NCI-H774 (cell line): ENCODE measurements around the gene LUZP2.

Experiments used
- DNase-seq: peaks from one replicate; lab custom pipeline; 2025; lab: John Stamatoyannopoulos, UW

LUZP2 gene

DNA sequence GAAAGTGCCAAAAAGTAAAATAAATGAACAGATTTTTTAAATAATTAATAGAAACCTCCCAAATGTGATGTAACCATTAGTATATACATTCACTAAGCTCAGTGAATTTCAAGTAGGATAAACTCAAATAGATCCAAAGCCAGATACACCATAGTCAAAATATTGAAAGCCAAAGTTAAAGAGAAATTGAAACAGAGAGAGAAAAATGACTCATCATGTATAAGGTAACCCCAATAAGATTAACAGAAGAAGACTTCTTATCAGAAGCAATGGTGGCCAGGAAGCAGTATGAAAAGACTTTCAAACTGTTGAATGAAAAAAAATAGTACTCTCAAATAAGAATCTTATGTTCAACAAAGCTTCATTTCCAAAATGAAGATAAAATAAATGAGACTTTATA is 70.5 kb downstream of the LUZP2 start:
- DNase-seq: no peak

DNA sequence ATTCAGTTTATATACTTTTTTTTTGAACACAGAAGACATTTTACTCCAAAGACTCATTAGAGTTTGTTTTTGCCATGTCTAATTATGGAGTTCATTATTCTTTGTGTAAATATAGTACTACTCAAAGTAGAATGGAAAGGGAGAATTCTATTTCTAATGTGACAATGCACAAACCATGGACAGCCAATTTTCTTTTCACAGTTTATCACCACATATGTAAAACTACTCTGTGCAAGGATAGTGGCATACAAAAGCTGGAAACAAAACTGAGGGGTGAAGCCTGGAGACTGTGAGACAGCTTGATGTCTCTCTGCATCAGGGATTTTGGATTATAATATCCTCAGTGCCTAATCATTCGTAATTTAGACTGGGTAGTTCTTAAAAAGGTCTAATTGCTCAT is 75.5 kb downstream of the LUZP2 start:
- DNase-seq: no peak

DNA sequence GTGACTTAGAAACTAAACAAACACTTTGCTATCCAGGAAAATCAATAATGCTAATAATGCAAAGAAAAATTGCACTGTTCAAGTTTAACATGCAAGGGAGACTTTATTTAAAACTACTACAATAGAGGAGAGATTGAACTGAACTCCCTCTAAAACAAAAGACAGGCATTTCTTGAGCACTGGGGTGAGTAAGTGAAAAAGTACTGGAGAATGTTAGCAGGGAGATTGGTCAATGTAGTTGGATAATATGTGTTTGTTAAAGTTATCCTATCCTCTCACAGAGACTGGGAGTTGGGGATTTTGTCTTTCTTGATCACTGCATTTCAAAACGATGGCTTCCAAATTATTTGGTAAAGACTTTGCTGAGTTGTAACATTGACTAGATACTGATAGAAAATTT is 77.6 kb downstream of the LUZP2 start:
- no peak for DNase-seq

DNA sequence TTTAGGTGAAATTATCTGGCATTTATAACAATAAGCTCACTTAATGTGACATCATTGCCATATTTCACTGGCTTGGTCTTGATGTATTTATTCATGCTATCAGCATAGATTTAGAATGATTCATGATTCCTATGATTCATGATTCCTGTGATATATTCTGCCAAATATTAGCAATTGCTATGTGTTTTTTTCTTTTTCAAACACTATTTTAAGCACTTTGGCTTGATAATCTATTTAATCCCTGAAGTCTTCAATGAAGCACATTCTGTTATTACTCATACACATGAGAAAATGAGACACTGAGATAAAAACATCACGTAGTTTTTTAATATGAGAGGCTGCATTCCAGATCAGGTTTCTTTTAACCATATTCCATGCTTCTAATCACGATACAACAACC is 78.5 kb downstream of the LUZP2 start:
- no peak for DNase-seq

DNA sequence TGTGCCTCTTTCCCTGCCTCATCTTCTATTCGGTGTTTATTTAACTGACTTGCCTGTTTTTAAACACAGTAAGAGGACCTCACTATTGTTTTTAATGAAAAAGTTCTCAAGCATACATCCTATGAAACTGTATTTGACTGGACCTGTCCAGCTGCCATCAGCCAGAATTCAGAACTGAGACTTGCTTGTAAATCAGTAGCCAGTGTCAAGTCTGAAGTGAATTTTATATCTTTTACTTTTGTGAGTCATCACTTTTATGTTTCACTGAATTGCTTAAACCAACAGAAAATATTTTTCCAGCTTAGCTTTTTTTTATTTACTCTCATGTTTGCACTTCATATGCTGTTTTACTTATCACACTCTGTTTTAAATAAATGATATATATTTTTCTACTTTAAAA is 88.3 kb downstream of the LUZP2 start:
- no peak for DNase-seq

DNA sequence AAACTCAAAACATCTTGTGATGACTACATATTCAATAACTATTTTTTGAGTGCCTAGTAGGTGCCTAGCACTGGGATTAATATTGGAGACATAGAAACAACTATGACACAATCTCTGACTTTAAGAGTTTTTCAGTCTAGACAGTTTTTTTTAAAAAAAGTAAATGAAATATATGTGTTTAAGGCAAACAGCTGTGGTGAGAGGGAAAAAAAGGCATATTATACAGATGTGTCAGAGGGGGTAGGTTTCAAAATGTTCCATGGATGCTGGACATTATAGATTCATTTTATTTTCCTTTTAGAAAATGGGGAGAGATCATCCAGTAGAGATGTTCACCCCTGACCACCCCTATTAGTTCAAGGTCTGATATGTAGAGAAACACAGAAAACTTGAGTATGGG is 90.8 kb downstream of the LUZP2 start:
- no peak for DNase-seq

DNA sequence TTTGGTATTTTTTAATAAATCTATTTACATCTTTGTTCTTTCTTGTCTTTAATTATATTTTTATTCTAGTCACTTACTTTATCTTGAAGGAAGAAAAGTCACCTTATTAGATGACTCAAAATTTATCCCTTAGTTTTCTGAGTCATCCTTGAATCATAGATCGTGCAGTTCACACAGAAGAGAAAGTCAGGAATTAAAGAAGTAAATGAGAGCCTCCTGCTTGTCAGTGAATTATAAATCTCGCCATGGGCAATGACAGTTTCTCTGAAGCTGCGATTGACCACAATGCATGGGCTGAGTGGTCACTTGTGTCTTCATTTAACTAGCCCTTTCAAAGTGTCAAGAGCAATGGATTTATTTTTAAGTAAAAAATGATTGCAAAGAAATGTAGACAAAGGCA is 91.2 kb downstream of the LUZP2 start:
- no peak for DNase-seq

DNA sequence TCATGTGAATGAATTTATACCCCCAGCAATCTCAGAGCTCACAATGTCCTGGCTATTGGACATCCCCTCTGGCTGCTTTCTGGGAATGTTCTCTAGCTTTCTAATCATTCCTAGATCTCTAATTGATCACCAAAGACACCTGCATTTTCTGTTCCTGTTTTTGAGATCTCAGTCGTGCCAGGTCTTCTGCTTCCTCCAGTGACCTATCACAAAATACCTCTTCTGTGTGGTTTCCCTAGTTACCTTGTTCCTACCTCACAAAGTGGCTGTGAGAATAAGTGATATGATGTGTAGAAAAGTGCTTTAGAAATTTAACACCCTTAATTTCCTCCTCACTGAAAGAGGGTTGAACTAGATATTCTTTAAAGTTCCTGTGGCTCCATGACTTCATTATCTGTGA is 92.2 kb downstream of the LUZP2 start:
- DNase-seq: no peak

DNA sequence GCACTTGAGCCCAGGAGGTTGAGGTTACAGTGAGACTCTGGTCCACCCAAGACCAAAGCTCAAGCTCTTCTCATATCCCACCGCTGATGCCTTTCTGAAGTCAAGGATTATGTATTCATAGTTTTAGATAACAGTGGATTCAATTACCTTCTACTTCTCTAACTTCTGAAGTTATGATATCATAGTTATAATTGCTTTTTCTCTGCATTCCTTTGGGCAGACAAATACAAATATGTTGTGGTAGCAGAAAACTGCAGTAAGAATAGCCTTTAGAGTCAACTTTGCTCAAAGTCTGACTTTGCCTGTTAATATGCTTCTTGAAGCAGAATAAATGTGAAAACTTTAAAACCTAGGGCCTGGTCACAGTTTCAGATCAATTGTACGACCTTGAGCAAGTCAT is 94.4 kb downstream of the LUZP2 start:
- DNase-seq: no peak

DNA sequence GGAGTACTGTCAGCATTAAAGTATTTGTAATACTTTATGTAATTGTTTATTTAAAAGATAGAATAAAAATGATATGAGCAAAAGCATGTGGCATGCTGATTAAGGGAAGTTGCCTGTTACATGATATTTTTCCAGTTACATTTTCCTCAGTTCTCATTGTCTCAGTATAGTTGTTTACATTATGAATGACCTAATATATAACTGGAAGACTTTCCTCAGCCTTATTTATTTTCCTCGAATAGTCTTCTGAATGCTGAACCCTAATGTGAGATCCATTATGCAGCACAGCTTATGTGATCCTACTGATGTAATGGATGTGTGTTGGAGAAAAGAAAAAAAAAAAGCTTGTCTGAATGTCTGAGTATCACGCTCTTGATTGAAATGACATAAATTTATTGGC is 95.5 kb downstream of the LUZP2 start:
- DNase-seq: no peak

DNA sequence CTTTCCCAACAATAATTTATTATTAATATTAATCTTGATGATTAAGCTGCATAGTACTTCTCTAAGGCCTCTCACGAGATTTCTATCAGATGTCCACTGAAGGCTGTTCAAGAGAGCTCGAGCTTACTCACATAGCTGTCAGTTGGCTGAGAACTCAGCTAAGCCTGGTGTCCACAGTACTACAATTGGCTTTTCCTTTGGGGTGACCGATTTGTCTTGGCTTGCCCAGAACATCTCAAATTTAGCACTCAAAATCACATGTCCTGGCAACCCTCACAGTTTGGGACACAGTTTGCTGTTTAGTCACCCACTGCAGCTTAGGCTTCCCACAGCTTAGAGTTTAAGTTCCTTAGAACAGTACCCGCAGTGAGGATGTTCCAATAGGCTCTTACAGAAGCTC is 96.5 kb downstream of the LUZP2 start:
- no peak for DNase-seq

DNA sequence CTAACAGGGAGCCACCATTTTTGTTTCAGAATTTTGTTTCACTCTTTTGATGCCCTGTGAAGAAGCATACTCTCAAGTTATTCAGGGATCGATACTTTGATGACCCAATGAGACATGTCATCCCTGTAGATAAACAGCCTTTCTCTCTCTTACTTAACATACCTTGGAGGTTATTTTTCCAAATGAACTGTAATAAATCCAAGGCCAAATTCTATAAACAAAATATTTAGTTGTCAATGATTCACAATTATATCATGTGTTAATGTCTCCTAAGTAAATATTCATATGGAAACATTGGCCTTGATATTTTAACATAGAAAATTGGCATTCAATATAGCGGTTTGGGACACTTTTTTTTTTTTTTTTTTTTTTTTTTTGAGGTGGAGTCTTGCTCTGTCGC is 97.5 kb downstream of the LUZP2 start:
- DNase-seq: no peak

DNA sequence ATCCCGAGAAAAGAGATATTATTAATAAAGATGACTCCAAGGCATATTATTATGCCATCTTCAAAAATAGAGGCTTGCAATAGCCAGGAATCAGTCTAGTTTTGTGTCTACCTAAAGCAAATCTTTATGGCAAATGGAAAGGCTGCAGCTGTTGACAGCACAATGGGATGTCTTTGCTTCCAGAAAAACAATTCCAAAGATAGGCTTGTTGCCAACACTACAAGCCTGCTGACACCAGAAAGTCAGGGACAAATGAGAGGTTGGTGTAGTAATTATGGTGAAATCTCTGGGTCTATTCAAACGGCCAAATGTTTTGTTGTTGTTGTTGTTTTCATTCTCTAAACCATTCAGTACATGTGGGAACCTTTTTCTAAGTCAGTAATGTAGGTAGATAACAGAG is 101.8 kb downstream of the LUZP2 start:
- DNase-seq: no peak

DNA sequence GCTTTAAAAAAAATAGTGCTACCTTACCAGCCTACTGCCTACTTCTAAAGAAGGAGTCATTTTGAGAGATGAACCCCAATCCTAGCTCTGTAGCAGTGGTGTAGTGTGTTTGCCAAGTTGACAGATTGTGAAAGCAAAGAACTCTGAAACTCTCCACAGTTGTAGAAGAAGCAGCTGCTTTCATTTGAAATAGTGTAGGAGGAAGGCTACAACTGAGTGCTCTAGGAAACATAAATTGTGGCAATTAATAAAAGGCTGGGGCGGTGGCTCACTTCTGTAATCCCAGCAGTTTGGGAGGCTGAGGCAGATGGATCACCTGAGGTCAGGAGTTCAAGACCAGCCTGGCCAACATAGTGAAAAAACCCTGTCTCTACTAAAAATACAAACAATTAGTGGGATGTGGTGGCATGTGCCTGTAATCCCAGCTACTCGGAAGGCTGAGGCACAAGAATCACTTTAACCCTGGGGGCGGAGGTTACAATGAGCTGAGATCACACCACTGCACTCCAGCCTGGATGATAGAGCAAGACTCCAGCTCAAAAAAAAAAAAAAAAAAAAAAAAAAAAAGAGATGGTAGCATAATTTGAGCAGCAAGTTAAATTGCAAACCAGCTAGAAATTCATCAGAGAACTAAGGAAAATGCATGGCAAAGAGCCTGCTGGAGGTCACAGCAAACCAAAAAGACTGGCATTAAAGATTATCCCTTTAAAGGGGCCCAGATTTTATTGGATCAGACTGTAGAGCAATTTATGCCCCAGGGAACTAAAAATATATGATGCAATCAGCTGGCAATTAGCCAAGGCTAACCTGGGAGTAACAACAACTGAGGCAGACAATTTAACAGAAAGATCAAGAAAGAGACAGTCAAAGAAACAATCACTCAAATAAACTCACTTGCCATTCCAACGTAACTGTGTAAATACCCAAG is 112.6 kb downstream of the LUZP2 start:
- no peak for DNase-seq

DNA sequence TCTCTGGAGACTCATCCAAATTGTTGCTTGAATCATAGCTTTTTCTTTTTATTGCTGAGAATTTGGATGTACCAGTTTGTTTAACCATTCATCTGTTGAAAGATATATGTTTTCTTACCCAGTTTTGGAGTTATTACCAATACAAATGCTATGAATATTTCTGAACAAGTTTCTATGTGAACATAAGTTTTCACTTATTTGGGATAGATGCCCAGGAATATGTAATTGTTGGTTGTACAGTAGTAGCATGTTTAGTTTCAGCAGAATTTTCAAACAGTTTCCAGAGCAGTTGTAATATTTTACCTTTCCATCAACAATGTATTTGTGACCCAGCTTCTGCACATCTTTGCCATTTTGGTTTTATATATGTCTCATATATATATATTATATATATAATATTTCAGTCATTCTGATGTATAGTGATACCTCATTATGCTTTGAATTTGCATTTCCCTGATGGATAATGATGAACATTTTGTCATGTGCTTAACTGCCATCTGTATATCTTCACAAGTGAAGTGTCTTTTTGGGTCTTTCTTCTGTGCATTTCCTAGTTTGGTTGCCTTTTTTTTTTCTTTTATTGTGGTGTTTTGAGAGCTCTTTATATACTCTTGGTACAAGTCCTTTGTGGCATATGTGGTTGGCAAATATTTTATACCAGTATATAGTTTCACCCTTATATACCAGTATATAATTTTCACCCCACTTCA is 118.8 kb downstream of the LUZP2 start:
- DNase-seq: no peak

DNA sequence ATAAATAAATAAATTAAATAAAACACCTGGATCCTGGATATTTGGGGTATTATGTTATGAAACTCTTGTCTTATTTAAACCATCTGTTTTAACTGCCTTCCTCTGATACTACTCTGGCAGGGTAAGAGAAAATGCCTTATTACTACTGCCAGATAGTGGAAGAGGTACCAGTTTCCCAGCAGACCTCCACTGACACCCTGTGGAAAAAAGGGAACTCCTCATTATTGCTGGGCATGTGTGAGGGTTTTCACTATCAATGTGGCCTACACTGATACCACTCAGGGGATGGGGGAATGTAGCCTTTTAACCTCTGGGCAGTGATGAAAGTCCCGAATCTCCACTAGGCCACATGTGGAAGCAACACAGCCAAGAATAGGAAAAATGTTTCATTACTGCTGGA is 121.0 kb downstream of the LUZP2 start:
- DNase-seq: no peak

DNA sequence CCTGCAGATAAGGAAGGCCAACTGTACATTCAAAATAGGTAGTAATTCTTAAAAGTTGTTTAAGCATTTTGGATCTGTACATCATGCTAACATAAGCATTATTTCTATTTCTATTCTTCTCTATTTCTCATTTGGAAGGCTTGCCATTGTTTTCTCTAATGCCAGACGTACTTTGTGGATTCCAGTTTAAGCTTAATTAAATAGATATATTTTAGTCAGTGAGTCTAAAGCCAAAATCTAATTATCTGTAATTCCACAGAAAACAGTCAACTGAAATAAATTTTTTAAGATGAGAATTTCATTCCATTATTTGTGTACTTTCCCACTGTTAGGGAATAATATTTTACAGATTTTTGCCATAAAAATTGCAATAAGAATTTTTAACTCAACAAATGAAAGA is 123.0 kb downstream of the LUZP2 start:
- DNase-seq: no peak

DNA sequence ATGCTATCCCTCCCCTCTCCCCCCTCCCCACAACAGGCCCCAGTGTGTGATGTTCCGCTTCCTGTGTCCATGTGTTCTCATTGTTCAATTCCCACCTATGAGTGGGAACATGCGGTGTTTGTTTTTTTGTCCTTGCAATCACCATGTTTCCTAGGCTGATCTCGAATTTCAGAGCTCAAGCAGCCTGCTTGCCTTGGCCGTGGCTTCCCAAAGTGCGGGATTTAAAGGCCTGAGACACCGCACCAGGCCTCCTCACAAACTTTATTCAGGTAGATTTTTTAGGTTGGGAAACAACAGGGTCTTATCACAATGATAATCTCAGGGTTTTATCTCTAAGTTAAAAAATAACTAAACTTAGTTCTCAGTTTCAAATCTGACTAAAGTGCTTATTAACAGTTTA is 125.4 kb downstream of the LUZP2 start:
- no peak for DNase-seq

DNA sequence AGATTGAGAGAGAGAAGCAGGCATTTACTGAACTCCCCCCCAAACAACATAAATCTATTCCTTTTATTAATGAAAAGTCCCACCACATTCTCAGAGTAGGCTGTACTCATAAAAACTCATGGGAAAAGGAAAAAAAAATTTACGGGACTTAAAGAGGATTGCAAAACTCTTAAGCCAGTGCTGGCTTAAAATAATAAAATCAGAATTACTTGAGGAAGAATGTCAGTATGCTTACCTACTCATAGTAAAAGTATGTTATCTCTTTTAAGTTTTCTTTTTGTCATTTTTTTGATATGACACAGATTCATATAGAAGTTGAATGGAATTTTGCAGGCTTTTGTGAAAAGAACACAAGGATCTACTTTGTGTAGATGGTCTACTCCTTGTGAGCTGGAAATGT is 126.3 kb downstream of the LUZP2 start:
- DNase-seq: no peak

DNA sequence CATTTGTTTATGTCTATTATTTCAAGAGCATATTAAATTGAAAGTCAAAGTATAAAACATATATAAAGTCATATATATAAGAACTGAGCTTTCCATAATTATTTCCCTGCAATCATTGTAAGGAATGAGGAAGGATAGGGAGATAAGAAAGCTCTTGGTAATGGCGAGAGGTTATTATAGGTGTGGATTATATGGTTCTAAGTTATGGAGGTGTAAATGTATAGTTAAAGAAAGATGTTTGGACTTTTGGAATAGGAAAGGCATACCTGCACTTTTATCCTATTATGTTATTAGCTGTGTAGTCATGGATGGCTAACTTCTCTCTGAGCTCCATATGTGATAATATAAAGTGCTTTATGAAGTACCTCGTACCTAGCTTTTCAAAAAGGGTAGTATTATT is 127.6 kb downstream of the LUZP2 start:
- no peak for DNase-seq

DNA sequence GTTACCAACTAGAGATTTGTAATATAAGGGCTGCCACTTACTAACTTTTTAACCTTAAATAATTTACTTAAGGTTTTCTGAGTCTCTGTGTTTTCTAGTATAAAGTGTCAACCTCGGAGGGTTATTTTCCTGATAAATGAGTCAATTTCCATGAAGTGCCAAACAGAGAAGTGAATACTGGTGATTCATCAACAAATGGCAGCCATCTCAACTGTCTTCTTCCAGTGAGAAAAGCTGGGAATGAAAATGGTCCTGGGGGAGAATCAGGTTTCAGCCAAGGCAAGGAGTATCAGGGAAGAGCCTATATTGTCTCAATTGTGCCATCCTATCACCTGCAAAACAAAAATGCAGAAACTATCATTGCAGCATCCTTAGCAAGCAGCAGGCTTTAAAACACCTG is 129.1 kb downstream of the LUZP2 start:
- DNase-seq: no peak

DNA sequence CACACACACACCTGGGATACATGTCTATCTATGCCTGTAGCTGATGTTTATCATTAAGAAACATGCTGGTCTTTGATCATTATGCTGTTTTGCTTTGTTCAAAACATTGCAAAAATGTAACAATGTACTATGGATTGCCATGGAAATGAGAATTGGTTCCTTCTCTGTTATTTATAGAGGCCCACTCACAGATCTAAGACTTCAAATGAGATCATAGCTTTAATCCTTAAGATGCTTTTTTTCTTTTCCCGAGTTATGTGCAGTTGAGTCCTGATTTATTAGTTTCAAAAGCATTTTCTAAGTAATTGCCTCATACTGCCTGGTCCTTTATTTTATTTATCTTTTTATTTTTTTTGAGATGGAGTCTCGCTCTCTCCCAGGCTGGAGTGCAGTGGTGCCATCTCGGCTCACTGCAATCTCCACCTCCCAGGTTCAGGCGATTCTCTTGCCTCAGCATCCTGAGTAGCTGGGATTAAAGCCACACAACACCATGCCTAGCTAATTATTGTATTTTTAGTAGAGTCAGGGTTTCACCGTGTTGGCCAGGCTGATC is 131.4 kb downstream of the LUZP2 start:
- DNase-seq: no peak

DNA sequence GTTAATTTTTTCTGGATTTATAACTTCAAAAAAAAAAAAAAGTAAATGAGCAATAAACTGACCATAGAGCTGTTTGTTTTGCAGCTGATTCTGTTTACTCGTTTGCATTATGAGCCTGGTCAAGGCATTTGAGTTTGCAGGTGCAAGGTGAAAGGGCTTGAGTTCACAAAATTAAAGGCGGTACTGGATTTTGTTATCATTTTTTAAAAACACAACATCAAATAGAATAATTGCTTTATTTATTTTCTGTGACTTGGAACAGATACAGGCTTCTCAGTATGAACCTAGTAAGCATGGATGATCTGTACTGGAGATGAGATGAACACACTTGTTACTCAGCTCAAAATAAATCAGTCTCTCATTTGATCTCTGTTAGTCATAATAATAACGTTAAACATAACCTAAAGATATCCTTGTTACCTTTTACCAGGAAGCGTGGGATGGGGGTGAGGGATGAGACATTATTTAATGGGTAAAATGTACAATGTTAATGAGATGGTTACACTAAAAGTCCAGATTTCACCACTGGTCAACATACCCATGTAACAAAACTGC is 137.8 kb downstream of the LUZP2 start:
- no peak for DNase-seq
